ENCODE data around the gene ZNF318.

ZNF318 gene

GRCh38 chr6:43297644-43298564 lies 71.5 kb downstream of the ZNF318 start, which contains the start of gene SLC22A7:
Gene SLC22A7 (plus strand): TSS chr6:43298260. CDS start chr6:43298359, 99 bp downstream.
- Mint-ChIP-seq H3K4me1 (peaks cover 4% of the 10 kb centered on the region), H3K36me3 (no peaks in the 10 kb centered on the region), H3K27ac (no peak within 1 kb of the TSS), H3K27me3 (peaks cover 8% of the 10 kb centered on the region), H3K4me3 (no peak within 1 kb of the TSS), H3K9me3 (no peaks in the 10 kb centered on the region)
- DNase-seq (ENCODE audit: low spot score in 2 of 2) (no peak), ATAC-seq (ENCODE audit: low read depth) (no peak)

- Mint-ChIP-seq H3K4me1 (peaks cover 4% of the 10 kb centered on the region), H3K27me3 (peaks cover 10% of the 10 kb centered on the region), H3K9me3 (no peaks in the 10 kb centered on the region), H3K36me3 (no peaks in the 10 kb centered on the region), H3K27ac (no peak overlapping the region), H3K4me3 (no peak overlapping the region)
- no peak for DNase-seq (ENCODE audit: low spot score in 2 of 2)
- ATAC-seq (ENCODE audit: low read depth), result no peak
Observed at GRCh38 chr6:43296780-43297497, 72.5 kb downstream of the ZNF318 start.

GRCh38 chr6:43295456-43295855 lies 74.0 kb downstream of the ZNF318 start:
- DNase-seq (ENCODE audit: low spot score in 2 of 2) (no peak), ATAC-seq (ENCODE audit: low read depth) (no peak)
- Mint-ChIP-seq H3K36me3 (no peaks in the 10 kb centered on the region), H3K9me3 (no peaks in the 10 kb centered on the region), H3K27me3 (peaks cover 9% of the 10 kb centered on the region), H3K27ac (no peak overlapping the region), H3K4me1 (peaks cover 4% of the 10 kb centered on the region), H3K4me3 (no peak overlapping the region)

DNA sequence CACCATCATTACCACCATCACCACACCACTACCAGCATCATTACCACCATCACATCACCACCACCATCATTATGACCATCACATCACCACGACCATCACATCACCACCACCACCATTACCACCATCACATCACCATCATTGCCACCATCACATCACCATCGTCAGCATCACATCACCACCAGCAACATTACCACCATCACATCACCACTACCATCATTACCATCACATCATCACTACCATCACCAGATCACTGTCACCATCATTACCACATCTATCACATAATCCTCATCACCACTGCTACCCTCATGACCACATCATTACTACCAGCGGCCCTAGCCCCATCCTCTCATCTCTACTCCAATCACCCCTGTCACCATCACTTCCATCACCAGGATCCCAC lies 74.9 kb downstream of the ZNF318 start:
- Mint-ChIP-seq H3K4me1 (no peaks in the 10 kb centered on the region), H3K4me3 (no peak overlapping the region), H3K27me3 (peaks cover 6% of the 10 kb centered on the region), H3K27ac (no peak overlapping the region), H3K36me3 (no peaks in the 10 kb centered on the region), H3K9me3 (no peaks in the 10 kb centered on the region)
- DNase-seq (ENCODE audit: low spot score in 2 of 2) (no peak), ATAC-seq (ENCODE audit: low read depth) (no peak)

GRCh38 chr6:43293698-43294097 lies 75.7 kb downstream of the ZNF318 start:
- Mint-ChIP-seq H3K27ac (no peak overlapping the region), H3K4me3 (no peak overlapping the region), H3K9me3 (no peaks in the 10 kb centered on the region), H3K36me3 (no peaks in the 10 kb centered on the region), H3K4me1 (no peaks in the 10 kb centered on the region), H3K27me3 (peaks cover 6% of the 10 kb centered on the region)
- DNase-seq (ENCODE audit: low spot score in 2 of 2) (no peak), ATAC-seq (ENCODE audit: low read depth) (no peak)

DNA sequence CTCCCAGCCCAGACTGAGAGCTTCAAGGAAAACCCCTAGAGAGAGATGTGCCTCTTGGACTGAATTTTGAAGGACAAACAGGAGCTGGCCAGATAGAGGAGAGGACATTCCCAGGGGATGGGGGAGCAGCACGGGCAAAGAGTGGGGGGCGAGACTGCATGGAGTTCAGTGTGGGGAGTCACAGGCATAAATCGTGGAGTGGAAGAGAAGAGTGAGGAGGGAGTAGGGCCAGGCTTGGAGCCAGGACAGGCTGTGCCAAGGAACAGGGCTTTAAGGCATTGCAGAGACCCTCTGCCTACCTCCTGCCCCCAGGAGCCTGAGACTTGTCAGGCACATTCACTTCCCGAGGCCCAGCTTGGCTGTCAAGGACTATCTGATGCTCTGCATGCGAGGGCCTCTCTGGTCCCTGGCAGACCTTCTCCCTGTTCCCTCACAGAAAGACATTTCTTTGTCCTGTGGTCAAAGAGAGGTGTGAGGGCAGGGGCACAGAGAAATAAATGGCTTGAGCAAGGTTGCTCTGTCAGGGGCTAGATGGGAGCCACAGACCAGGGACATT lies 76.6 kb downstream of the ZNF318 start:
- DNase-seq (ENCODE audit: low spot score in 2 of 2), result no peak
- Mint-ChIP-seq H3K4me1 (no peaks in the 10 kb centered on the region), H3K36me3 (no peaks in the 10 kb centered on the region), H3K9me3 (no peaks in the 10 kb centered on the region), H3K4me3 (no peak overlapping the region), H3K27me3 (peaks cover 7% of the 10 kb centered on the region), H3K27ac (no peak overlapping the region)
- ATAC-seq (ENCODE audit: low read depth), result no peak

DNA sequence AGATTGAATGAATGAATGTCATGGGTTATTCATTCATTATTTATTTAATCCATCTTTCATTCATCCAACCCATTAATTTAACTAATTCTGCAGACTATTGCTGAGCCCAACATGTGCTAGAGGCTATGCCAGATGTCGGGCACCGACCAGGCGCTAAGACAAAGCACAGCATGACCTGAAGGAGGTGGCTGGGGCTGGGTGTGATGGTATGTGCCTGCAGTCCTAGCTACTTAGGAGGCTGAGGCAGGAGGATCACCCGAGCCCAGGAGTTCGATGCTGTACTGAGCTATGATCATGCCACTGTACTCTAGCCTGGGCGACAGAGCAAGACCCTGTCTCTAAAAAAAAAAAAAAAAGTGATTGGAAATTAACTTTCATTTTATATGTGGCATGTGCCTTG lies 77.1 kb downstream of the ZNF318 start:
- Mint-ChIP-seq H3K27me3 (peaks cover 9% of the 10 kb centered on the region), H3K4me3 (no peak overlapping the region), H3K4me1 (no peaks in the 10 kb centered on the region), H3K36me3 (no peaks in the 10 kb centered on the region), H3K27ac (no peak overlapping the region), H3K9me3 (no peaks in the 10 kb centered on the region)
- ATAC-seq (ENCODE audit: low read depth) (no peak), DNase-seq (ENCODE audit: low spot score in 2 of 2) (no peak)

DNA sequence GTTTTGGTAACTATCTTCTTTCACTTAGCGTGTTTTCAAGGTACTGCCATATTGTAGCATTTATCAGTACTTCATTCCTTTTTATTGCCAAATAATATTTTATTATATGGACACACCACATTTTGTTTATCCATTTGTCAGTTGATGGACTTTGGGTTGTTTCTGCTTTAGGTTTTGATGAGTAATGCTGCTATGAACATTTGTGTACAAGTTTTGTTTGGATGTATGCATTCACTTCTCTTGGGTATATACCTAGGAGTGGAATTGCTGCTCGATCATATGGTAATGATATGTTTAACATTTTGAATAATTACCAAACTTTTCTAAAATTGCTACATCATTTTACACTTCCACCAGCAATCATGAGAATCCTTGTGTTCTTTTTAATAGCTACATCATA lies 77.7 kb downstream of the ZNF318 start:
- H3K27me3 Mint-ChIP-seq, result peaks cover 12% of the 10 kb centered on the region
- DNase-seq (ENCODE audit: low spot score in 2 of 2) (no peak), ATAC-seq (ENCODE audit: low read depth) (no peak)
- no peak overlapping the region for H3K27ac Mint-ChIP-seq
- H3K4me1 Mint-ChIP-seq, result peaks cover 2% of the 10 kb centered on the region
- no peaks in the 10 kb centered on the region for H3K9me3 Mint-ChIP-seq
- no peaks in the 10 kb centered on the region for H3K36me3 Mint-ChIP-seq
- H3K4me3 Mint-ChIP-seq, result no peak overlapping the region

GRCh38 chr6:43290905-43291355 lies 78.5 kb downstream of the ZNF318 start:
- H3K9me3 Mint-ChIP-seq, result no peaks in the 10 kb centered on the region
- ATAC-seq (ENCODE audit: low read depth), result no peak
- peaks cover 2% of the 10 kb centered on the region for H3K4me1 Mint-ChIP-seq
- DNase-seq (ENCODE audit: low spot score in 2 of 2), result no peak
- no peak overlapping the region for H3K4me3 Mint-ChIP-seq
- no peaks in the 10 kb centered on the region for H3K36me3 Mint-ChIP-seq
- H3K27ac Mint-ChIP-seq, result no peak overlapping the region
- peaks cover 14% of the 10 kb centered on the region for H3K27me3 Mint-ChIP-seq

DNA sequence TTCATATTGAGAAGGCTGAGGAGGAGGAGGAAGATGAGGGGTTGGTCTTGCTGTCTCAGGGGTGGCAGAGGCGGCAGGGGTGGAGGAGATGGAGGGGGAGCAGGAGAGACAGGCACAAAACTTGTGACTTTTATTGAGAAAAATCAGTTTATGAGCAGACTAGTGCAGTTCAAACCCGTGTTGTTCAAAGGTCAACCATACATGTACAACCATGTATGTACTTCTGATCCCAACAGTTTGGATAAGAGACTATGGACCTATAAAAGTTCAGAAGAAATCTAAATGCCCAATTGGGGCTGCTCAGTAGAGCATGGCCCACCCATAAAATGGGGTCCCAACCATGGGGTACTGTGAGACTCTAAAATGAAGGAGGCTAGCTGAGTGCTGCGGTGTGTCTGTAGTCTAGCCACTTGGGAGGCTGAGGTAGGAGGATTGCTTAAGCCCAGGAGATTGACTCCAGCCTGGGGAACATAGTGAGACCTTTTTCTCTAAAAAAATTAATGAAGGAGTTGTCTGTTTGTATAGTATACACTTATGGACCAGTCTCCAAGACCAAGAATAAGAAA lies 79.0 kb downstream of the ZNF318 start:
- ATAC-seq (ENCODE audit: low read depth) (no peak), DNase-seq (ENCODE audit: low spot score in 2 of 2) (no peak)

GRCh38 chr6:43287717-43288679 lies 81.4 kb downstream of the ZNF318 start:
- no peaks in the 10 kb centered on the region for H3K9me3 Mint-ChIP-seq
- peaks cover 5% of the 10 kb centered on the region for H3K4me1 Mint-ChIP-seq
- DNase-seq (ENCODE audit: low spot score in 2 of 2), result no peak
- no peak overlapping the region for H3K4me3 Mint-ChIP-seq
- no peak for ATAC-seq (ENCODE audit: low read depth)
- H3K27me3 Mint-ChIP-seq, result peaks cover 21% of the 10 kb centered on the region
- no peak overlapping the region for H3K27ac Mint-ChIP-seq
- no peaks in the 10 kb centered on the region for H3K36me3 Mint-ChIP-seq

More for the DNA sequence above, 79.0 kb downstream of the ZNF318 start:
- Mint-ChIP-seq H3K27me3 (peaks cover 20% of the 10 kb centered on the region), H3K36me3 (no peaks in the 10 kb centered on the region), H3K27ac (no peak overlapping the region), H3K9me3 (no peaks in the 10 kb centered on the region), H3K4me1 (peaks cover 5% of the 10 kb centered on the region), H3K4me3 (no peak overlapping the region)

DNA sequence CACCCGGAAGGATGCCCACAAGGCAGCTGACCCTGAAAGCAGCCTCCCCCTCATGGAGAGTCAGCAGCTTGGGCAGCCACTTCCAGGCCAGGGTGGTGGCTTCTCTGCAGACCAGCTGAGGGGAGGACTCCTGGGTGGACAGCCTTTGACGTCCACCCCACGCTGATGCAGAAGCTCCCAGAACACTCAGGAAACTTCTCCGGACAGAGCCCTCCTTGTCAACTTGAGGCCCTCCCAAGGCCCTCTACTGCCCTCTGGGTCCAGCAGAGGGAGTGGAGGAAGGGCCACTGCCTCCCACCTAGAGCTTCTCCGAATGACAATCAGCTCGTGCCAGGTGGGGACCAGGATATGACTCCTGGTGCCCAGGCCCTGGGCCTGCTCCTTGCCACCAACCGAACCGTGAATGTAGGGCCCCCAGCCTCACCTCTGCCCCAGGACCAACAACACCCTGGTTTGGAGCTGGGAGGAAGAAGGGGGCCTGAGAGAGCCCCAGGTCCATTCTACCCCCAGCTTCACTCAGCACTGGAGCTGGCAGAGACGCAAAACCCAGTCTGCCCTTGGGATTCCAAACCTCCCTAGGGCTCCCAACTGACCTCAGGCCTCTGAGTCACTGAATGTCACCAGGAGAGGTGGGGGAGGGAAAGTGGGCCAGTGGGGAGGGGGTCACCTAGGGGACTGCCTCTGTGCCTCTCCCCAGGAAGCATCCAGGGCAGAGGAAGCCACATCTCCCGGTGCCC lies 82.3 kb downstream of the ZNF318 start:
- Mint-ChIP-seq H3K4me3 (no peak overlapping the region), H3K27me3 (peaks cover 22% of the 10 kb centered on the region), H3K36me3 (no peaks in the 10 kb centered on the region), H3K4me1 (peaks cover 5% of the 10 kb centered on the region), H3K27ac (no peak overlapping the region), H3K9me3 (no peaks in the 10 kb centered on the region)
- DNase-seq (ENCODE audit: low spot score in 2 of 2), result no peak
- ATAC-seq (ENCODE audit: low read depth), result no peak
